IPS-18c (cell line): ENCODE measurements around the gene BROX.
"Not testable (repeated sequence)": the region's sequence is repeated elsewhere in the genome, so short reads cannot be mapped to it uniquely, and the experiment has no call there.

Experiments used
- H3K4me3 ChIP-seq: 2 replicates; pipeline ENCODE4 v1.7.0; 2013; ENCODE audit warnings: low read depth, mild to moderate bottlenecking, low read length, moderate library complexity; ENCODE audit not compliant: insufficient read depth
- H3K9me3 ChIP-seq: one replicate; pipeline ENCODE4 v1.6.1; 2013; ENCODE audit warnings: mild to moderate bottlenecking, low read length, moderate library complexity; ENCODE audit not compliant: control insufficient read depth, insufficient read depth

The BROX gene

DNA sequence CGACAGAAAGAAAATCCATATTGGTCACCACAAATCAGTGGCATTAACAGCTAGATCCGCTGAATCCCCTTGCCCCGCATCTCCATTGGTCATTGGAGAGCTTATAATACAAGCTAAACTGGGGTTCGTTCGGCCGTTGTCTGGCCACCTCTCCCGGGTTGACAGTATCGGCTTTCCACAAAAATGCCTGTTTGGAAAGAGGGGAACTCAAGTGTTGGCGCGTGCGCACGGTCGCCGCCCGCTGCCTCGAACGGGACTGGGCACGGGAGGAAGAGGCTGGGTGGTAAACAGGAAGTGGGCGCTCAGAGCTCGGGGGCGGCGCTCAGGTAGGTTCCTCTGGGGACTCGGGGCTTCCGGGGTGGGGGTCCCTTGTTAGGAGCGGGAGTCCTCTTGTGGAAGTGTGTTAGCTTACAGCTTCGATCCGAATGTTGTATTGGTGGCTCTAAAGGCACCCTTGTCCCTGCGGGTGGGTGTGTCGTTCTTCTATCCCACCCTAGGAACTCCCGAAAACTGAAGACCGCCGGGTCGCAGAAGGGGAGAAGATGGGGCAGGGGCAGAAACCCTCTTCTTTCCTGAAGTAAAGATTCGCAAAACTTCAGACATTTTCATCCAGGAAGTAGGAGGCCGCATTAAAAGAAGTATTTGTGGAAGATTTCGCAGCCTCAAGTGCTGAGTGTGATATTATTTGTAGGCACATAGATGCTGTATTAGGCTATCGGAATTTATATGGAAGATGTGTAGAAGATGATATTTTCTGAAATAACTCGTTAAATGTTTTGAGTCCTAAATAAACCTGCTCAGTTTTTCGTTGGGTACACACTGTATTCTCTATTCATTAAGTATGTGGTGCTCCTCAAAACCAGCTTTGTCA, 962 bp downstream of the BROX start:
- Histone ChIP-seq H3K9me3 (no peaks in the 10 kb centered on the region), H3K4me3 (peak overlapping the region; percentile 92)

DNA sequence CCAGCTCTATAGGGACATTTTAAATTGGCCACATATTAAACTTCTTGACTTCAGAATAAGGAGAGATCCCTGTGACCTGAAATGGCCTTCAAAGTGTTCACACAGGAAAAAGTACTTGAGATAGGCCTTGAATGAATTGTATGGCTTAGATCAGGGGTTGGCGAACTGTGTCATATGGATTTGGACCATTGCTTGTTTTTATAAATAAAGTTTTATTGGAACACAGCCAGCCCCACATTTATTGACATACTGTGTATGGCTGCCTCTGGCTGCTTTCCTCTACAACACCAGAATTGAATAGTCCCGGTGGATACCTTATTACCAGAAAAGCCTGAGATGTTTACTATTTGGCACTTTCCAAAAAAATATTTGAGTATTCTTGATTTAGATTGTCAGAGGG, 4.0 kb downstream of the BROX start:
- no peak overlapping the region for H3K4me3 ChIP-seq
- H3K9me3 ChIP-seq: no peaks in the 10 kb centered on the region

GRCh38 chr1:222728746-222729145, 16.4 kb downstream of the BROX start:
- H3K4me3 ChIP-seq: no peak overlapping the region
- no peaks in the 10 kb centered on the region for H3K9me3 ChIP-seq

- Histone ChIP-seq H3K4me3 (no peak overlapping the region), H3K9me3 (no peaks in the 10 kb centered on the region)
These were observed 18.5 kb downstream of the BROX start for GRCh38 chr1:222730866-222731265.

DNA sequence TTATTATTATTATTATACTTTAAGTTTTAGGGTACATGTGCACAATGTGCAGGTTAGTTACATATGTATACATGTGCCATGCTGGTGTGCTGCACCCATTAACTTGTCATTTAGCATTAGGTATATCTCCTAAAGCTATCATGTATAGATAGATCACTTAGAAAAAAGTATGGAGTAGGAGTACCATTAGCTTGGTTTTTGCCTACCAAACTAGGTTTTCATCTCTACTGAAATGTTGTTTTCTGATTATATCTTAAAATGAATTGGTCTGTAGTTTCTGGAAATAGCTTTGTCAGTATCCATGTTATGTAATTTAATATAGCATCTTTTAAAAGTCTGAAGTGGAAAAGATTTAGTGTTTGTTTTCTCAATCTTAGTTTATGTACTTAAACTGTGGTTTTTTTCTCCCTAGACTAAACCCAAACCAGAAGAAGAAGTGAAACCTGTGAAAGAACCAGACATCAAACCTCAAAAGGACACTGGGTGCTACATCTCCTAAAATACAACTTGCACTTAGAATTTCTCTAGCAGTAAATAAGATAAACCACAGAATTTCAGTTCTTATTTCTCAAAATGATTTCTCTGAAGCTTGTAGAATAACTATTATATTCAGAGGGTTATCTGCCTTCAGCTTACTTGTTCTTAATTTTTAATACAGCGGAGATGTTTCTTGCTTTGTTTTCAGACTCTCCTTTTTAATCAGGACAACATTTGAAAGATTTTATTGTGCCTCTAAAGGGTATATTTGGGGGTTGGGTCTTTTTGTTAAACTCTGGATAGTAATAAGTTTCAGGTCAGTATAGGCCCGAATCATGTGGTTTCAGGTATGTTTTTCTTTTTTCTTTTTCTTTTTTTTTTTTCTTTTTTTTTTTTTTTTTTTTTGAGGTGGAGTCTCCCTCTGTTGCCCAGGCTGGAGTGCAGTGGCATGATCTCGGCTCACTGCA, 20.1 kb downstream of the BROX start:
- H3K4me3 ChIP-seq: no peak overlapping the region
- no peaks in the 10 kb centered on the region for H3K9me3 ChIP-seq

- Histone ChIP-seq H3K9me3 (no peaks in the 10 kb centered on the region), H3K4me3 (no peak overlapping the region)
These were observed 22.4 kb downstream of the BROX start for GRCh38 chr1:222734740-222735139.

- Histone ChIP-seq H3K4me3 (no peak overlapping the region), H3K9me3 (no peaks in the 10 kb centered on the region)
These were observed 24.1 kb downstream of the BROX start for GRCh38 chr1:222736470-222736869.

DNA sequence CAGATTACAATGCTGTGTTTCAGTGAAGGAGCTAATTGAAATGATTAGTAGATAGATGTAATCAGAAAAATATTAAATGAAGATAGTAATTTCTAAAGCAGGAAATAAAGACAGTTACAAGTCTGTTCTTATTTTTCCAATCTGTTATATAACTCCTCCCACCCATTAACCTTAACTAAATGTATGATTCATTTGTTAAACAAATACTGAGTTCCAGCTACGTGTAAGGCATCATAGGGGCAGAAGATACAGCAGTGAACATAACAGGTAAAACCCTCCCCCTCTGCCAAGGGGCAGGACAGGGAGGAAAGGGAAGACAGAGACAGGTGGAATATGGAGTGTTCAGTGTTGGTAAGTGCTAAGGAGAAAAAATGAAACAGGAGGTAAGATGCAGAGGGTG, 24.6 kb downstream of the BROX start, which contains the start of gene FAM177B:
FAM177B (plus strand) TSS at position 231 of the 400 bp plus-strand sequence. CDS start 9,344 bp downstream, outside the sequence.
- Histone ChIP-seq H3K4me3 (no peak within 1 kb of the TSS), H3K9me3 (no peaks in the 10 kb centered on the region)

- H3K9me3 ChIP-seq: no peaks in the 10 kb centered on the region
These were observed 27.1 kb downstream of the BROX start for GRCh38 chr1:222739465-222739864.

DNA sequence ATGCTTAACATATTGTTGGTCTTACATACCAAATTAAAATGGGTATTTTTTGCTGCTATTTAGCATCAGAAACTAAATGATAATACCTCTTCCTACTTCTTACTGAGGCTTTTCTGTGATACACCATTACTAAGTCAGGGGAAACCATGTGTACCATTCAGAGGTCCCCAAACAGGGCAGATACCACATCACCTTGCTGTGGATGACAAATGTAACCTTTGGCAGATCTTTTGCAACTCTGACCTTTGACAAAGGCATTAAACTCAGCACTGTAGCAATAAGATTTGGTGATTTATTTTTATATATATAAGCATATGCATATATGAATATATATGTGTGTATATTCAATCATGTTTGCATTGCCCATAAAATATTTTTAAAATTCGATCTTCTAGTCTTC, 27.6 kb downstream of the BROX start:
- Histone ChIP-seq H3K4me3 (no peak overlapping the region), H3K9me3 (no peaks in the 10 kb centered on the region)

More at GRCh38 chr1:222739465-222739864, 27.1 kb downstream of the BROX start:
- H3K4me3 ChIP-seq: no peak overlapping the region

GRCh38 chr1:222741630-222742457, 29.5 kb downstream of the BROX start:
- H3K9me3 ChIP-seq, H3K4me3 ChIP-seq: not testable (repeated sequence)

DNA sequence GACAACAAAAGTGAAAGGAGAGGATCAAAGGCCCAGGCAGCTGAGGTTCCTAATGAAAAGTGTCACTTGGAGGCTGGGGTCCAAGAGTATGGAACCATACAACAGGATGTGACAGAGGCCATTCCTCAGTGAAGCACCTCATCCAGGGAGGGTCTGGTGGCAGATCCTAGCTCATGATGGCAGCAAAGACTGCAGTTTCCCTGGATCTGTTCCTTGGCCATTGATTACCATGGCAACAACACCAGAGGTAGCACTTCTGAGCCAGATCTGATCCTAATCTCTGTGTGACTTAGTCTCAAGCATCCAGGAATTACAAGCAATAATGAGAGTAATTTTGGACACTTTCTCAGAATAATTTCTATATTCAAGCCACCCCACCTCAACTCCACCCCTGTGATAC, 37.6 kb downstream of the BROX start:
- no peak overlapping the region for H3K4me3 ChIP-seq
- no peaks in the 10 kb centered on the region for H3K9me3 ChIP-seq

GRCh38 chr1:222750651-222751050, 38.3 kb downstream of the BROX start:
- no peaks in the 10 kb centered on the region for H3K9me3 ChIP-seq
- no peak overlapping the region for H3K4me3 ChIP-seq

DNA sequence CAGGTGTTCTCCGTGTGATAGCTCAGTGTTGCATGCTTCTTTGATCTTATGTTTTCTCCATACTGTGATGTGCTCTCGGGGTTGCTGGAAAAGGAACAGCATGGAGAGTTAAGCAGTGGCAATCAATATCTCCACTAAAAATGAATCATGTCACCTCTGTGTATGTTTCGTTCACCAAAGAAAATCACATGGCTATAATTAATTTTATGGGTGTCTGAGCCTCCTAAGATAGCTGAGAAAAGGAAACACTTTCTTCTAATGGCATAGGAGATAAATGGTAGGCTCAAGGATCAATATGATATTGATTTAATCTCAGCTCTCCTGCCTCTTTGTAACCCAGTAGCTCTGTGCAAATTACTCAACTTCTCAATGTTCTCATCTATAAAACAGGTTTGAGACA, 38.9 kb downstream of the BROX start:
- H3K9me3 ChIP-seq: no peaks in the 10 kb centered on the region
- no peak overlapping the region for H3K4me3 ChIP-seq

DNA sequence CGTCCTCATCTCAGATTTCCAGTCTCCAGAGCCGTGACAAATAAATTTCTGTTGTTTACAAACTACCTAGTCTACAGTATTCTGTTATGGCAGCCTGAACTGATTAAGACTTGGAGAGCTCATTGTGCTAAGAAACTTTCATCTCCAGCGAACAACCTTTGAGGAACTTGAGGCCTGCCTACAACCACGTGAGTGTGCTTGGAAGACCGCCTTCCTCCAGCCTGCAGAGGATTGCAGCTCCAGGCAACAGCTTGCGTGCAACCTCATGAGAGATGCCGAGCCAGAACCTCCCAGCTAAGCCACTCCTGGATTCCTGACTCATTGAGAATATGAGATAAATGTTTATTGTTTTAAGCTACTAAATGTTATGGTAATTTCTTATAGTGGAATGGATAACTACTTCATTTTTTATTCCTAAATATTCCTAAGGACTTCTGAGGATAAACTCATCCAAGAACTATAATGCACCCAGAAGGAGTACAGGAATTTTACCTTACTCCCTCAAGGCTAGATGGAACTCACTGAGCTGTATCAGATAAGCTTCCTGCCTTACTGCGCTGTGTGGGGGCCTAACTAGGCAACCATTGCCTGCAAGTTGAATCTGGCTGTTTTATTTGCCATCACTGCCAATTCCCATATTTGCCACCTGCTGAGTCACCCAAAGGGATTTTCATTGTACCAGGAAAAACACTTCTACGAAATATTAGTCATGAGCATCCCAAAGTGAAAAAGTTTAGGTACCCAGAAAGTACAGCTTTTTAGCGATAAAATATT, 42.2 kb downstream of the BROX start:
- Histone ChIP-seq H3K9me3 (no peaks in the 10 kb centered on the region), H3K4me3 (no peak overlapping the region)

GRCh38 chr1:222757646-222758268, 45.4 kb downstream of the BROX start:
- Histone ChIP-seq H3K4me3 (no peak overlapping the region), H3K9me3 (no peaks in the 10 kb centered on the region)
